DOHH2 (cell line): Measurements from ENCODE around the gene DHRS1.
A peak's percentile ranks its signal among the peaks of the same experiment; 100 is the strongest.
"Not testable (repeated sequence)": the region's sequence is repeated elsewhere in the genome, so short reads cannot be mapped to it uniquely, and the experiment has no call there.

ENCODE experiments used
- H3F3A ChIP-seq: fragments of 200-600 bp; sonication (generic), shearing (Covaris generic); 2 replicates; pipeline ENCODE4 v1.6.0; 2016; ENCODE audit warnings: antibody characterized with exemption, mild to moderate bottlenecking; ENCODE audit not compliant: control insufficient read depth, insufficient read depth
- H3K27ac ChIP-seq: fragments of 200-600 bp; sonication (generic); 2 replicates; pipeline ENCODE4 v1.5.1; 2014; ENCODE audit warnings: low read depth, mild to moderate bottlenecking, low read length, moderate library complexity
- H3K27me3 ChIP-seq: fragments of 200-600 bp; sonication (generic); 2 replicates; pipeline ENCODE4 v1.6.1; 2014; ENCODE audit warnings: mild to moderate bottlenecking, low read length, mixed read lengths; ENCODE audit not compliant: control insufficient read depth
- H3K36me3 ChIP-seq: fragments of 200-600 bp; sonication (generic); 2 replicates; pipeline ENCODE4 v1.6.1; 2014; ENCODE audit warnings: mild to moderate bottlenecking, low read length, moderate library complexity, mixed read lengths; ENCODE audit not compliant: control insufficient read depth
- H3K4me1 ChIP-seq: fragments of 200-600 bp; sonication (generic); 2 replicates; pipeline ENCODE4 v1.6.1; 2014; ENCODE audit warnings: mild to moderate bottlenecking, low read length, mixed read lengths; ENCODE audit not compliant: control insufficient read depth
- H3K4me2 ChIP-seq: fragments of 200-600 bp; sonication (generic); 2 replicates; pipeline ENCODE4 v1.6.0; 2014; ENCODE audit warnings: mild to moderate bottlenecking, low read length, moderate library complexity
- H3K4me3 ChIP-seq: fragments of 200-600 bp; sonication (generic); 2 replicates; pipeline ENCODE4 v1.5.1; 2014; ENCODE audit warnings: mild to moderate bottlenecking, low read length, mixed read lengths
- H3K79me2 ChIP-seq: fragments of 200-600 bp; sonication (generic); 2 replicates; pipeline ENCODE4 v1.6.1; 2014; ENCODE audit warnings: mild to moderate bottlenecking, low read length, mixed read lengths; ENCODE audit not compliant: control insufficient read depth
- H3K9me2 ChIP-seq: fragments of 200-600 bp; sonication (generic); replicated peaks from 2 replicates; pipeline ENCODE4 v1.6.1; 2014; ENCODE audit warnings: mild to moderate bottlenecking, low read length, mixed read lengths; ENCODE audit not compliant: control insufficient read depth
- H3K9me3 ChIP-seq: fragments of 200-600 bp; sonication (generic); 2 replicates; pipeline ENCODE4 v1.6.1; 2014; ENCODE audit warnings: antibody characterized with exemption, low read length, mixed read lengths; ENCODE audit not compliant: control insufficient read depth, insufficient read depth
- H4K20me1 ChIP-seq: fragments of 200-600 bp; sonication (generic); 2 replicates; pipeline ENCODE4 v1.6.0; 2014; ENCODE audit warnings: low read depth, mild to moderate bottlenecking, antibody characterized with exemption, low read length, moderate library complexity; ENCODE audit not compliant: control insufficient read depth, insufficient read depth
- EZH2phosphoT487 ChIP-seq: fragments of 200-600 bp; sonication (generic); IDR thresholded peaks from 2 replicates; pipeline ENCODE4 v1.6.1; 2017; ENCODE audit warnings: borderline replicate concordance, mild to moderate bottlenecking, antibody characterized with exemption, low read length, moderate library complexity, mixed read lengths
- TF ChIP-seq, protein P1 (sequence below): fragments of 200-600 bp; sonication (generic); IDR thresholded peaks from one replicate; pipeline ENCODE4 v1.5.1; 2014; ENCODE audit warnings: antibody characterized with exemption, mild to moderate bottlenecking, low read depth, low read length; ENCODE audit not compliant: poor library complexity, severe bottlenecking

Gene DHRS1

DNA sequence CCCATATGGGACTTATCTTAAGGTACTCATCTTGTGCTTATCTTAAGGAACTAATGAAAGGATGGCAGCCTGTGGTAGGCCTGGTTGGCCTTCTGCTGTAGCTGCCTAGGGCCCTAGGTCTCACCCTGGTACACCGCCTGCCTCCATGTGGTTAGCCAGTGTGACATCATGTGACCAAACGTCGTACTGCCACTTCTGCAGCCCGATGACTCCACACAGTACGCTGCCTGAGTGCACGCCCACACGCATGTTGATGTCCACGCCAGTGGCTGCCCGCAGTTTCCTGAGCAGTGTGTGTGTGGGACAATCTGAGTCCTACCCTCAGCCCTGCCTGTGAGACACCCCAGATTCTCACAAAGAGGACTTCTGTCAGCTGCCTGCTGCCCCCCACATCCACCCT is 30.2 kb upstream of the DHRS1 start:
- Histone ChIP-seq H3F3A (no peaks in the 10 kb centered on the region; the same call in 1 of the 2 replicates), H3K27me3 (peaks cover 16% of the 10 kb centered on the region), H3K4me3 (no peak overlapping the region), H3K36me3 (no peaks in the 10 kb centered on the region), H4K20me1 (no peaks in the 10 kb centered on the region), H3K4me2 (no peak overlapping the region), H3K27ac (no peak overlapping the region), H3K9me2 (no peaks in the 10 kb centered on the region), H3K79me2 (no peaks in the 10 kb centered on the region), H3K9me3 (no peaks in the 10 kb centered on the region), H3K4me1 (peaks cover 36% of the 10 kb centered on the region)
- TF ChIP-seq EZH2phosphoT487 = no peak
- TF ChIP-seq, protein P1, sequence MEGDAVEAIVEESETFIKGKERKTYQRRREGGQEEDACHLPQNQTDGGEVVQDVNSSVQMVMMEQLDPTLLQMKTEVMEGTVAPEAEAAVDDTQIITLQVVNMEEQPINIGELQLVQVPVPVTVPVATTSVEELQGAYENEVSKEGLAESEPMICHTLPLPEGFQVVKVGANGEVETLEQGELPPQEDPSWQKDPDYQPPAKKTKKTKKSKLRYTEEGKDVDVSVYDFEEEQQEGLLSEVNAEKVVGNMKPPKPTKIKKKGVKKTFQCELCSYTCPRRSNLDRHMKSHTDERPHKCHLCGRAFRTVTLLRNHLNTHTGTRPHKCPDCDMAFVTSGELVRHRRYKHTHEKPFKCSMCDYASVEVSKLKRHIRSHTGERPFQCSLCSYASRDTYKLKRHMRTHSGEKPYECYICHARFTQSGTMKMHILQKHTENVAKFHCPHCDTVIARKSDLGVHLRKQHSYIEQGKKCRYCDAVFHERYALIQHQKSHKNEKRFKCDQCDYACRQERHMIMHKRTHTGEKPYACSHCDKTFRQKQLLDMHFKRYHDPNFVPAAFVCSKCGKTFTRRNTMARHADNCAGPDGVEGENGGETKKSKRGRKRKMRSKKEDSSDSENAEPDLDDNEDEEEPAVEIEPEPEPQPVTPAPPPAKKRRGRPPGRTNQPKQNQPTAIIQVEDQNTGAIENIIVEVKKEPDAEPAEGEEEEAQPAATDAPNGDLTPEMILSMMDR = no peak

DNA sequence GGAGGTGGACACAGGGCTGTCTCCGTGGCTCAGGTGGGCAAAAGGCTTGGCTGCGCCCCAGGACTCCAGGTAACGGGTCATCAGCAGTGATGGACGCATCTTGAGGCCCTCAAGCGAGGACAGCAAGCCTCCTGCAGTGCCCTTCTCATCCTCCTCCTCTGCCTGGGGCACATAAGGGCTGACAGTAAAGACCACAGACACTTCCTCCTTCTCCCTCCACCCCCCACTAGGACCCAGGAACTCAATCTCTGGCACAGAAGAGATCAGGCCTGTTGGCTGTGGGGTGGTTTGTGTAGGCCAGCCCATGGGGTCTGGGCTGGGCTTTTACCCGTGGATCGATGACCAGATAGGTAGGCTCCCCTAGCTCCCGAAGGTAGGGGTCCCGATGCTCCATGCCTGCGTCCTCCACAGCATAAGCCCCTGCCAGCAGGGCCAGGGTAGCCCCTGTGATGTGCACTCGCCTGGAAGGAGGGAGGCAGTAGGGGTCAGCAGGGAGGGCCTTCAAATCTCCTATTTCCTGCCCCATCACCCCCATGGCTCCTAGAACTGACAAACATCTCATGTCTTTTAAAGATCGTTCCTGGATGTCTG is 29.6 kb upstream of the DHRS1 start:
- TF ChIP-seq, protein P1 = no peak
- no peak for TF ChIP-seq EZH2phosphoT487
- H3K4me1 ChIP-seq = peaks cover 33% of the 10 kb centered on the region
- no peak overlapping the region for H3K4me3 ChIP-seq
- H3K36me3 ChIP-seq = no peaks in the 10 kb centered on the region
- H3K27ac ChIP-seq = no peak overlapping the region
- H3K9me2 ChIP-seq = no peaks in the 10 kb centered on the region
- no peaks in the 10 kb centered on the region for H3K79me2 ChIP-seq
- peaks cover 16% of the 10 kb centered on the region for H3K27me3 ChIP-seq
- no peak overlapping the region for H3K4me2 ChIP-seq
- H4K20me1 ChIP-seq = no peaks in the 10 kb centered on the region
- no peaks in the 10 kb centered on the region; the same call in 1 of the 2 replicates for H3F3A ChIP-seq
- no peaks in the 10 kb centered on the region for H3K9me3 ChIP-seq

DNA sequence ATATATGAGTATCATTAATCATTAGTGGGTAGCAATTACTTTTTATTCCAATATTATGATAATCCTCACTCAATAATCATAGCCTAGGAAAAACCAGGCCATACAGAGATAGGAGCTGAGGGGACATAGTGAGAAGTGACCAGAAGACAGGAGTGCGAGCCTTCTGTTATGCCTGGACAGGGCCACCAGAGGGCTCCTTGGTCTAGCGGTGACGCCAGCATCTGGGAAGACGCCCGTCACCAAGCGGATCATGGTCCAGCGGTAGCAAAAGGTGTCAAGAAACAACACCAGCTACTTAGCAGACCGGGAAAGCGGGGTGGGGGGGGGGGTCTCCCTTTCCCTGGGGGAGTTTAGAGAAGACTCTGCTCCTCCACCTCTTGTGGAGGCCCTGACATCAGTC is 28.3 kb upstream of the DHRS1 start:
- not testable (repeated sequence) for H3K9me2 ChIP-seq
- H3K4me1 ChIP-seq = peaks cover 21% of the 10 kb centered on the region
- TF ChIP-seq, protein P1 = peak; percentile 43

More for the DNA sequence above, 28.3 kb upstream of the DHRS1 start:
- H3K27ac ChIP-seq, H3K9me3 ChIP-seq, H3K27me3 ChIP-seq, H4K20me1 ChIP-seq, H3K36me3 ChIP-seq, H3K79me2 ChIP-seq, H3F3A ChIP-seq, H3K4me3 ChIP-seq, H3K4me2 ChIP-seq: not testable (repeated sequence)
